Measurements from ENCODE around the gene IL18BP. TPM values are rescaled to one million over a fixed set of nuclear protein-coding genes. Genes with fewer than 3 reads are reported as not detected.

The IL18BP gene
- total RNA-seq, 1 donor from 2014 or later: 15.2 TPM

DNA sequence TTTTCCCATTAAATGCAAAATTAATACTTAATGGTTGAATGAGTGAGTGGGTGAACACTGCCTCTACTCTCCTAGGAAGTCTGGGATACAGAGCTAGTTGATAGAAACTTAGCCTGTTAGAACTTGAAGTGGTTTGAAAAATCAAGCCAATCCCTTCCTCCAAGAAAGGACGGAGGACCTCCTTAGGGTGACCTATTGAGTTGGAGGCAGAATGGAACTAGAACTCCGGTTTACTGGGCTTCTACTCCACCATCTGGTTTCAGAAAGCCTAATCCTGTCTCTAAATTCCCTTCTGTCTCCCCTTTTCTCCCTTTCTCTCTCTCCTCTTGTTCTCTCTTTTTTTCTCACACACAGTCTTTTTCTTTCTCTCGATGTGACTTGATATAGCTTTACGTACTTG lies 19.6 kb upstream of the IL18BP start:
- Histone ChIP-seq H3K4me3 (ENCODE audit: insufficient read depth, low read depth, low read length) (no peak overlapping the region), H3K4me2 (ENCODE audit: low read length) (no peak overlapping the region), H3K79me2 (ENCODE audit: insufficient read depth, low read length) (peaks cover 28% of the 10 kb centered on the region), H3K4me1 (ENCODE audit: insufficient read depth, low read length) (no peaks in the 10 kb centered on the region), H2AFZ (ENCODE audit: low read depth, low read length) (no peak overlapping the region), H3K27ac (ENCODE audit: low read depth, low read length) (no peak overlapping the region), H3K9ac (ENCODE audit: low read length) (no peak overlapping the region), H4K20me1 (ENCODE audit: insufficient read depth, low read length) (peaks cover 60% of the 10 kb centered on the region), H3K27me3 (ENCODE audit: insufficient read depth, low read length) (no peaks in the 10 kb centered on the region), H3K9me3 (ENCODE audit: insufficient read depth, low read depth, low read length) (no peaks in the 10 kb centered on the region), H3K36me3 (ENCODE audit: insufficient read depth, low read length) (peaks cover 27% of the 10 kb centered on the region)
- no peaks in the 10 kb centered on the region for H3K27me3 Mint-ChIP-seq (ENCODE audit: low read depth, unreplicated experiment)
- no peak overlapping the region for H3K27ac Mint-ChIP-seq (ENCODE audit: unreplicated experiment)
- peaks cover 7% of the 10 kb centered on the region for H3K36me3 Mint-ChIP-seq (ENCODE audit: low read depth, unreplicated experiment)
- H3K4me3 Mint-ChIP-seq (ENCODE audit: unreplicated experiment): no peak overlapping the region
- H3K4me1 Mint-ChIP-seq (ENCODE audit: low read depth, unreplicated experiment): no peaks in the 10 kb centered on the region
- FAIRE-seq: no peak
- TF ChIP-seq CTCF (IDR thresholded peaks at IDR 0.05; ENCODE audit: insufficient read depth, low read depth, low read length) (no peak), EZH2 (IDR thresholded peaks at IDR 0.05; ENCODE audit: insufficient read depth, low read length) (no peak)
- H3K9me3 Mint-ChIP-seq (ENCODE audit: unreplicated experiment): no peaks in the 10 kb centered on the region
- DNase-seq (ENCODE audit: low read depth): no peak

DNA sequence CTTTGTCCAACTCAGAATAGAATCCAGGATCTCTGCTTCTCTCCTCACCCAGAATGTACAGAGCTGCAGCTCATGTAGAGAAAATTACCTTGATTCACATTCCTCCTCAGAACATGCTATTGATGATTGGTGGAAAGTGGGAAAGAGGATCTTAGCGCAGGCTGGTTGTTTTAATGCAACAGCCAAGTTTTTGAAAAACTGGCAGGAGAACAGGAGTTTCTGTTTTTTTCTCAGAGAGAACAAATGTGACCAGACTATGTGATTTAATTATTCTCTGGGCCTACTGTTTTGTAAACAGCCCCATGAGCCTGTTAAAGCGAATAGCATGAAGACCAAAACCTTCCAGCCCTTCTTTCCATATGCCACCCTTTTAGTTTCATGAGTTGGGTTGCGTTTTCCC lies 19.1 kb upstream of the IL18BP start:
- Histone ChIP-seq H3K27me3 (ENCODE audit: insufficient read depth, low read length) (no peaks in the 10 kb centered on the region), H2AFZ (ENCODE audit: low read depth, low read length) (no peak overlapping the region), H3K4me1 (ENCODE audit: insufficient read depth, low read length) (no peaks in the 10 kb centered on the region), H4K20me1 (ENCODE audit: insufficient read depth, low read length) (peaks cover 56% of the 10 kb centered on the region), H3K27ac (ENCODE audit: low read depth, low read length) (no peak overlapping the region), H3K4me2 (ENCODE audit: low read length) (no peak overlapping the region), H3K9ac (ENCODE audit: low read length) (no peak overlapping the region), H3K9me3 (ENCODE audit: insufficient read depth, low read depth, low read length) (no peaks in the 10 kb centered on the region), H3K79me2 (ENCODE audit: insufficient read depth, low read length) (peaks cover 25% of the 10 kb centered on the region), H3K4me3 (ENCODE audit: insufficient read depth, low read depth, low read length) (no peak overlapping the region), H3K36me3 (ENCODE audit: insufficient read depth, low read length) (peaks cover 24% of the 10 kb centered on the region)
- FAIRE-seq (no peak), DNase-seq (ENCODE audit: low read depth) (no peak)
- no peak overlapping the region for H3K4me3 Mint-ChIP-seq (ENCODE audit: unreplicated experiment)
- H3K27ac Mint-ChIP-seq (ENCODE audit: unreplicated experiment): no peak overlapping the region
- H3K9me3 Mint-ChIP-seq (ENCODE audit: unreplicated experiment): no peaks in the 10 kb centered on the region
- H3K27me3 Mint-ChIP-seq (ENCODE audit: low read depth, unreplicated experiment): no peaks in the 10 kb centered on the region
- TF ChIP-seq EZH2 (IDR thresholded peaks at IDR 0.05; ENCODE audit: insufficient read depth, low read length): no peak
- TF ChIP-seq CTCF (IDR thresholded peaks at IDR 0.05; ENCODE audit: insufficient read depth, low read depth, low read length): no peak
- peaks cover 7% of the 10 kb centered on the region for H3K36me3 Mint-ChIP-seq (ENCODE audit: low read depth, unreplicated experiment)
- H3K4me1 Mint-ChIP-seq (ENCODE audit: low read depth, unreplicated experiment): no peaks in the 10 kb centered on the region

- no peak overlapping the region for H3K4me2 ChIP-seq (ENCODE audit: low read length)
- H3K4me1 Mint-ChIP-seq (ENCODE audit: low read depth, unreplicated experiment): peaks cover 2% of the 10 kb centered on the region
- no peak overlapping the region for H3K27ac ChIP-seq (ENCODE audit: low read depth, low read length)
- no peaks in the 10 kb centered on the region for H3K27me3 Mint-ChIP-seq (ENCODE audit: low read depth, unreplicated experiment)
- peaks cover 23% of the 10 kb centered on the region for H3K36me3 ChIP-seq (ENCODE audit: insufficient read depth, low read length)
- TF ChIP-seq CTCF (IDR thresholded peaks at IDR 0.05; ENCODE audit: insufficient read depth, low read depth, low read length) (no peak), EZH2 (IDR thresholded peaks at IDR 0.05; ENCODE audit: insufficient read depth, low read length) (no peak)
- peaks cover 10% of the 10 kb centered on the region for H3K4me1 ChIP-seq (ENCODE audit: insufficient read depth, low read length)
- H3K9me3 Mint-ChIP-seq (ENCODE audit: unreplicated experiment): no peaks in the 10 kb centered on the region
- no peak overlapping the region for H3K4me3 Mint-ChIP-seq (ENCODE audit: unreplicated experiment)
- DNase-seq (ENCODE audit: low read depth) (no peak), FAIRE-seq (no peak)
- H3K27ac Mint-ChIP-seq (ENCODE audit: unreplicated experiment): no peak overlapping the region
- peaks cover 52% of the 10 kb centered on the region for H4K20me1 ChIP-seq (ENCODE audit: insufficient read depth, low read length)
- no peak overlapping the region for H2AFZ ChIP-seq (ENCODE audit: low read depth, low read length)
- no peak overlapping the region for H3K4me3 ChIP-seq (ENCODE audit: insufficient read depth, low read depth, low read length)
- no peaks in the 10 kb centered on the region for H3K9me3 ChIP-seq (ENCODE audit: insufficient read depth, low read depth, low read length)
- H3K27me3 ChIP-seq (ENCODE audit: insufficient read depth, low read length): no peaks in the 10 kb centered on the region
- H3K9ac ChIP-seq (ENCODE audit: low read length): no peak overlapping the region
- H3K36me3 Mint-ChIP-seq (ENCODE audit: low read depth, unreplicated experiment): peaks cover 23% of the 10 kb centered on the region
- peaks cover 5% of the 10 kb centered on the region for H3K79me2 ChIP-seq (ENCODE audit: insufficient read depth, low read length)
Observed at GRCh38 chr11:71986131-71986530, 12.6 kb upstream of the IL18BP start.
